Measurements from ENCODE around the gene ELMO1.

Gene ELMO1

GRCh38 chr7:37429435-37429791 is 19.3 kb downstream of the ELMO1 start:
- no peak for DNase-seq

- DNase-seq: no peak
These were observed 19.8 kb downstream of the ELMO1 start for GRCh38 chr7:37428681-37429434.

GRCh38 chr7:37427276-37427940 is 21.3 kb downstream of the ELMO1 start:
- no peak for DNase-seq

GRCh38 chr7:37425498-37425897 is 23.2 kb downstream of the ELMO1 start:
- DNase-seq: no peak

- DNase-seq: no peak
These were observed 23.7 kb downstream of the ELMO1 start for GRCh38 chr7:37424995-37425394.

- DNase-seq: no peak
These were observed 24.1 kb downstream of the ELMO1 start for GRCh38 chr7:37424521-37424920.

- no peak for DNase-seq
These were observed 26.7 kb downstream of the ELMO1 start for GRCh38 chr7:37421861-37422500.

- no peak for DNase-seq
These were observed 27.5 kb downstream of the ELMO1 start for GRCh38 chr7:37420946-37421695.

GRCh38 chr7:37419496-37419895 is 29.2 kb downstream of the ELMO1 start:
- no peak for DNase-seq

GRCh38 chr7:37418381-37418780 is 30.3 kb downstream of the ELMO1 start:
- no peak for DNase-seq

- DNase-seq: no peak
These were observed 31.6 kb downstream of the ELMO1 start for GRCh38 chr7:37417107-37417474.

GRCh38 chr7:37416378-37417106 is 32.1 kb downstream of the ELMO1 start:
- no peak for DNase-seq

GRCh38 chr7:37415629-37416028 is 33.0 kb downstream of the ELMO1 start:
- DNase-seq: no peak

- DNase-seq: no peak
These were observed 34.2 kb downstream of the ELMO1 start for GRCh38 chr7:37414352-37414983.

GRCh38 chr7:37411444-37412034 is 37.1 kb downstream of the ELMO1 start:
- no peak for DNase-seq

GRCh38 chr7:37410305-37411229 is 38.1 kb downstream of the ELMO1 start:
- no peak for DNase-seq

GRCh38 chr7:37409461-37409860 is 39.2 kb downstream of the ELMO1 start:
- no peak for DNase-seq

GRCh38 chr7:37408291-37409228 is 40.1 kb downstream of the ELMO1 start:
- no peak for DNase-seq

- no peak for DNase-seq
These were observed 43.0 kb downstream of the ELMO1 start for GRCh38 chr7:37405603-37406122.
